Breast epithelium (tissue), 3 donors: ENCODE measurements around the gene LPCAT4.

ENCODE experiments used
- CTCF ChIP-seq, 3 donors: fragments of 450-650 bp; IDR thresholded peaks; one replicate each; pipeline ENCODE4 v1.5.1; 2016 to 2017; ENCODE audit warnings: antibody characterized with exemption in 3 of 3, mild to moderate bottlenecking in 3 of 3, moderate library complexity in 3 of 3
- POLR2A ChIP-seq: fragments of 450-650 bp; IDR thresholded peaks from one replicate; pipeline ENCODE4 v1.6.1; 2016; ENCODE audit warnings: antibody characterized with exemption, mild to moderate bottlenecking, moderate library complexity
- POLR2AphosphoS5 ChIP-seq, 3 donors: sonication (generic); formaldehyde crosslinking; IDR thresholded peaks; one replicate each; pipeline ENCODE4 v1.6.1; 2017; ENCODE audit warnings: antibody characterized with exemption in 3 of 3

DNA sequence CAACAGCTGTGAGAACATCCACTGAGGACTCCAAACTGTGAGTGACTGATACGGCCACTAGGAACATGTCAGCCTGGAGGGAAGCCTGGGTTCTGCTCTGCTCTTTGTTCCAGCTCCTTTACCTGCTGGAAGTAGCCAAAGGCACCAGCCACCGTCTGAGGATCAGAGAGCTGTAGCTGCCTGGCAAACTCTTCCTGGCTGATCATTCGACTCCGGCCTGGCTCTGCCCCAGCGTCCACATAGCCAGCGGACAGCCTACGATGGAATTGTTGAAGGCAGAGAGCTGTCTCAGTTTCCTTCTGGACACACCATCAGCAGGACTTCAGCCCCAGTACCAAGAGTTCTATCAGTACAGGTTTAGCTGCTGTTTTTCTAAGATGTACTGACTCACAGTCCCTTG is 5.7 kb downstream of the LPCAT4 start:
- TF ChIP-seq POLR2A (no peak), CTCF (IDR thresholded peaks at IDR 0.05) (no peak), POLR2AphosphoS5 (IDR thresholded peaks at IDR 0.05) (no peak)
